22Rv1 (cell line): ENCODE data around the gene DUSP16.

ENCODE experiments used
- ZFX ChIP-seq: fragments of 450-650 bp; IDR thresholded peaks from 2 replicates; pipeline ENCODE4 v1.6.1; 2017; ENCODE audit warnings: antibody characterized with exemption, borderline replicate concordance
- TF ChIP-seq, protein P1 (sequence below): fragments of 450-650 bp; IDR thresholded peaks from 2 replicates; pipeline ENCODE4 v1.5.1; 2017; ENCODE audit warnings: mild to moderate bottlenecking

- TF ChIP-seq, protein P1, sequence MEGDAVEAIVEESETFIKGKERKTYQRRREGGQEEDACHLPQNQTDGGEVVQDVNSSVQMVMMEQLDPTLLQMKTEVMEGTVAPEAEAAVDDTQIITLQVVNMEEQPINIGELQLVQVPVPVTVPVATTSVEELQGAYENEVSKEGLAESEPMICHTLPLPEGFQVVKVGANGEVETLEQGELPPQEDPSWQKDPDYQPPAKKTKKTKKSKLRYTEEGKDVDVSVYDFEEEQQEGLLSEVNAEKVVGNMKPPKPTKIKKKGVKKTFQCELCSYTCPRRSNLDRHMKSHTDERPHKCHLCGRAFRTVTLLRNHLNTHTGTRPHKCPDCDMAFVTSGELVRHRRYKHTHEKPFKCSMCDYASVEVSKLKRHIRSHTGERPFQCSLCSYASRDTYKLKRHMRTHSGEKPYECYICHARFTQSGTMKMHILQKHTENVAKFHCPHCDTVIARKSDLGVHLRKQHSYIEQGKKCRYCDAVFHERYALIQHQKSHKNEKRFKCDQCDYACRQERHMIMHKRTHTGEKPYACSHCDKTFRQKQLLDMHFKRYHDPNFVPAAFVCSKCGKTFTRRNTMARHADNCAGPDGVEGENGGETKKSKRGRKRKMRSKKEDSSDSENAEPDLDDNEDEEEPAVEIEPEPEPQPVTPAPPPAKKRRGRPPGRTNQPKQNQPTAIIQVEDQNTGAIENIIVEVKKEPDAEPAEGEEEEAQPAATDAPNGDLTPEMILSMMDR: no peak
- TF ChIP-seq ZFX: no peak
Observed at GRCh38 chr12:12452326-12452902, 110.2 kb downstream of the DUSP16 start.
